AG08395 (cell line): ENCODE data around the gene AKAP6.

Experiments
- DNase-seq: peaks from one replicate; pipeline ENCODE4 v3.0.0; 2012; ENCODE audit warnings: mixed read lengths, low spot score

Gene AKAP6

GRCh38 chr14:32332415-32333316 lies 3.6 kb downstream of the AKAP6 start:
- no peak for DNase-seq

GRCh38 chr14:32336702-32337101 lies 7.6 kb downstream of the AKAP6 start:
- DNase-seq, result no peak

- DNase-seq, result no peak
These were observed 8.7 kb downstream of the AKAP6 start for GRCh38 chr14:32337759-32338158.

GRCh38 chr14:32339188-32339587 lies 10.1 kb downstream of the AKAP6 start:
- DNase-seq, result no peak

GRCh38 chr14:32341947-32342846 lies 13.1 kb downstream of the AKAP6 start:
- no peak for DNase-seq

GRCh38 chr14:32342847-32343194 lies 13.7 kb downstream of the AKAP6 start:
- DNase-seq, result no peak

- no peak for DNase-seq
These were observed 14.9 kb downstream of the AKAP6 start for GRCh38 chr14:32343926-32344430.

- no peak for DNase-seq
These were observed 16.3 kb downstream of the AKAP6 start for GRCh38 chr14:32345311-32345791.

- no peak for DNase-seq
These were observed 20.2 kb downstream of the AKAP6 start for GRCh38 chr14:32349322-32349721.

GRCh38 chr14:32350020-32350419 lies 20.9 kb downstream of the AKAP6 start:
- DNase-seq, result no peak

- no peak for DNase-seq
These were observed 23.5 kb downstream of the AKAP6 start for GRCh38 chr14:32352631-32353030.

- no peak for DNase-seq
These were observed 25.6 kb downstream of the AKAP6 start for GRCh38 chr14:32354716-32355115.

- DNase-seq, result no peak
These were observed 29.7 kb downstream of the AKAP6 start for GRCh38 chr14:32358781-32359180.

- no peak for DNase-seq
These were observed 32.6 kb downstream of the AKAP6 start for GRCh38 chr14:32361674-32362073.

- DNase-seq, result no peak
These were observed 34.7 kb downstream of the AKAP6 start for GRCh38 chr14:32363761-32364160.

GRCh38 chr14:32364941-32365340 lies 35.8 kb downstream of the AKAP6 start:
- no peak for DNase-seq

GRCh38 chr14:32366256-32366879 lies 37.3 kb downstream of the AKAP6 start:
- DNase-seq, result peak; percentile 36

- no peak for DNase-seq
These were observed 37.9 kb downstream of the AKAP6 start for GRCh38 chr14:32366986-32367385.

- DNase-seq, result no peak
These were observed 38.4 kb downstream of the AKAP6 start for GRCh38 chr14:32367516-32367915.

- DNase-seq, result no peak
These were observed 39.0 kb downstream of the AKAP6 start for GRCh38 chr14:32368107-32368506.

- DNase-seq, result peak; percentile 79
These were observed 41.6 kb downstream of the AKAP6 start for GRCh38 chr14:32370714-32371113.

- DNase-seq, result peak; percentile 82
These were observed 43.1 kb downstream of the AKAP6 start for GRCh38 chr14:32372154-32372553.
